GM12878 (cell line): ENCODE measurements around the gene ERVMER34-1. TPM values are rescaled to one million over a fixed set of nuclear protein-coding genes. Genes with fewer than 3 reads are reported as not detected.

ENCODE experiments used
- ATAC-seq: fragments of 200-7000 bp; cut with Tn5 transposase; 3 replicates; pipeline ENCODE4 v1.9.1; 2020; ENCODE audit warnings: mild to moderate bottlenecking, moderate library complexity
- BruUV-seq: library from RNA; stranded (reverse); fragments of 400-500 nt; replicated peaks from 2 replicates; lab custom pipeline; 2021; lab: Mats Ljungman, UMichigan
- CTCF ChIA-PET: fragments of 300-600 bp; sonication (Branson Sonifier 250); formaldehyde crosslinking; extraction: SDS; loops from one replicate; lab custom pipeline; 2021; ENCODE audit warnings: inconsistent platforms; lab: Yijun Ruan, JAX
- POLR2A ChIA-PET: fragments of 350-600 bp; formaldehyde crosslinking; extraction: SDS; loops from one replicate; lab custom pipeline; 2021; ENCODE audit warnings: inconsistent platforms; lab: Charles Lee
- RAD21 ChIA-PET: fragments of 300-600 bp; sonication (Branson Sonifier 250); formaldehyde crosslinking; loops from one replicate; lab custom pipeline; 2023; ENCODE audit warnings: antibody characterized with exemption; ENCODE audit not compliant: unreplicated experiment; lab: Charles Lee
- SMC1A ChIA-PET: fragments of 300-600 bp; sonication (Branson Sonifier 250); formaldehyde crosslinking; loops from one replicate; lab custom pipeline; 2023; ENCODE audit not compliant: unreplicated experiment, uncharacterized antibody; lab: Charles Lee
- DNase-seq: peaks from one replicate; pipeline ENCODE4 v3.0.0-alpha.2; 2011; ENCODE audit warnings: low read depth, low spot score
- FAIRE-seq: peaks from 3 replicates; lab custom pipeline; 2011; peaks lifted over from hg19 to GRCh38; lab: Jason Lieb, UNC
- H2AFZ ChIP-seq: 2 replicates; pipeline ENCODE4 v1.6.0; 2011; ENCODE audit warnings: low read depth, low read length, control low read depth; ENCODE audit not compliant: control insufficient read depth
- H3K27ac ChIP-seq: 2 replicates; pipeline ENCODE4 v1.5.1; 2011; ENCODE audit warnings: control low read depth; ENCODE audit not compliant: control insufficient read depth, insufficient read depth
- H3K27me3 ChIP-seq, 2 experiments: replicated peaks in 1 of 2; 2 replicates each; pipeline versions ENCODE4 v1.6.0 to v1.6.1; 2011; ENCODE audit warnings: low read length in 1 of 2; ENCODE audit not compliant: control insufficient read depth in 2 of 2, insufficient read depth in 2 of 2
- H3K36me3 ChIP-seq, 2 experiments: 2 replicates each; pipeline ENCODE4 v1.5.1; 2011; ENCODE audit warnings: low read length in 1 of 2; ENCODE audit not compliant: control insufficient read depth in 2 of 2, insufficient read depth in 2 of 2
- H3K4me1 ChIP-seq: 2 replicates; pipeline ENCODE4 v1.6.1; 2011; ENCODE audit warnings: mild to moderate bottlenecking, low read length, moderate library complexity, mixed read lengths; ENCODE audit not compliant: control insufficient read depth, insufficient read depth
- H3K4me2 ChIP-seq: 2 replicates; pipeline ENCODE4 v1.6.0; 2011; ENCODE audit warnings: control low read depth; ENCODE audit not compliant: control insufficient read depth, insufficient read depth
- H3K4me3 ChIP-seq: fragments of 200-600 bp; sonication (generic); 2 replicates; pipeline ENCODE4 v1.5.1; 2016
- H3K79me2 ChIP-seq: 2 replicates; pipeline ENCODE4 v1.6.0; 2011; ENCODE audit warnings: low read length; ENCODE audit not compliant: control insufficient read depth, insufficient read depth
- H3K9ac ChIP-seq: 2 replicates; pipeline ENCODE4 v1.8.0; 2011; ENCODE audit warnings: low read length, control low read depth, mixed read lengths; ENCODE audit not compliant: control insufficient read depth, insufficient read depth
- H3K9me3 ChIP-seq: replicated peaks from 3 replicates; pipeline ENCODE4 v1.5.1; 2011; ENCODE audit warnings: mild to moderate bottlenecking, low read length; ENCODE audit not compliant: control insufficient read depth, insufficient read depth
- H4K20me1 ChIP-seq: 2 replicates; pipeline ENCODE4 v1.6.0; 2011; ENCODE audit not compliant: control insufficient read depth, insufficient read depth
- BACH1 ChIP-seq: fragments of 450-650 bp; IDR thresholded peaks from 2 replicates; pipeline ENCODE4 v1.6.1; 2017; ENCODE audit warnings: mild to moderate bottlenecking, borderline replicate concordance
- BCL11A ChIP-seq: IDR thresholded peaks from 2 replicates; pipeline ENCODE4 v1.6.1; 2011; ENCODE audit warnings: low read depth, low read length
- BMI1 ChIP-seq: fragments of 450-650 bp; IDR thresholded peaks from 2 replicates; pipeline ENCODE4 v1.6.1; 2016; ENCODE audit warnings: mild to moderate bottlenecking, moderate library complexity, borderline replicate concordance
- CBX5 ChIP-seq: sonication (generic); IDR thresholded peaks from 2 replicates; pipeline ENCODE4 v1.6.1; 2016; ENCODE audit warnings: low read depth, moderate library complexity, mild to moderate bottlenecking, inconsistent platforms
- EP300 ChIP-seq, 2 experiments: fragments of 150-350 bp in 1 of 2; IDR thresholded peaks; 2 replicates each; pipeline ENCODE4 v1.6.1; 2011 to 2012; ENCODE audit warnings: low read depth in 2 of 2, low read length in 2 of 2, borderline replicate concordance in 1 of 2, improper control_type of control experiment in 1 of 2, inconsistent platforms in 1 of 2; ENCODE audit not compliant: control insufficient read depth in 1 of 2
- FOS ChIP-seq: IDR thresholded peaks from 3 replicates; pipeline ENCODE4 v1.6.1; 2011; ENCODE audit warnings: borderline replicate concordance; ENCODE audit not compliant: insufficient read length; ENCODE audit errors: extremely low read depth
- JUND ChIP-seq: IDR thresholded peaks from 2 replicates; pipeline ENCODE4 v1.6.1; 2012; ENCODE audit warnings: low read depth, mild to moderate bottlenecking, low read length, improper control_type of control experiment, moderate library complexity
- KAT2A ChIP-seq: conservative IDR thresholded peaks from 2 replicates; pipeline ENCODE4 v1.6.1; 2011; ENCODE audit warnings: low read depth, low read length; ENCODE audit not compliant: control insufficient read depth
- KLF5 ChIP-seq: fragments of 450-650 bp; IDR thresholded peaks from 2 replicates; pipeline ENCODE4 v1.6.1; 2014; ENCODE audit warnings: mild to moderate bottlenecking; ENCODE audit not compliant: partially characterized antibody
- LARP7 ChIP-seq: fragments of 450-650 bp; IDR thresholded peaks from 2 replicates; pipeline ENCODE4 v1.6.1; 2017; ENCODE audit warnings: mild to moderate bottlenecking
- MXI1 ChIP-seq: fragments of 150-350 bp; IDR thresholded peaks from 2 replicates; pipeline ENCODE4 v1.6.1; 2011; ENCODE audit warnings: low read depth, mild to moderate bottlenecking, inconsistent platforms, low read length, improper control_type of control experiment
- MYB ChIP-seq: fragments of 150-350 bp; IDR thresholded peaks from 2 replicates; pipeline ENCODE4 v1.6.1; 2014; ENCODE audit warnings: mild to moderate bottlenecking, low read depth, low read length, borderline replicate concordance
- RAD51 ChIP-seq: fragments of 450-650 bp; IDR thresholded peaks from 2 replicates; pipeline ENCODE4 v1.6.1; 2016; ENCODE audit warnings: moderate library complexity, mild to moderate bottlenecking, inconsistent platforms
- RELA ChIP-seq: fragments of 450-650 bp; IDR thresholded peaks from 2 replicates; pipeline ENCODE4 v1.8.0; 2014; ENCODE audit warnings: borderline replicate concordance; ENCODE audit not compliant: partially characterized antibody
- SUZ12 ChIP-seq: fragments of 200-600 bp; sonication (generic); IDR thresholded peaks from one replicate; pipeline ENCODE4 v1.6.1; 2018; ENCODE audit warnings: antibody characterized with exemption, mild to moderate bottlenecking; ENCODE audit not compliant: unreplicated experiment
- YBX1 ChIP-seq: fragments of 450-650 bp; IDR thresholded peaks from 2 replicates; pipeline ENCODE4 v1.6.1; 2016; ENCODE audit warnings: antibody characterized with exemption
- WGBS: methylation state at CpG from one replicate; pipeline ENCODE4 v1.1.6; 2016; ENCODE audit warnings: low lambda C conversion rate; ENCODE audit not compliant: insufficient replicate concordance, insufficient coverage; ENCODE audit errors: missing lambda C conversion rate; 5-methylcytosine and 5-hydroxymethylcytosine counted together
- in situ Hi-C: fragments of 300-500 bp; cut with MboI; formaldehyde crosslinking; loops from 9 replicates; pipeline ENCODE4 v1.14.3; 2018; ENCODE audit warnings: mixed read lengths
- intact Hi-C: fragments of 100-400 bp; cut with micrococcal nuclease; formaldehyde crosslinking; loops from one replicate; pipeline ENCODE4 v1.14.2; 2022; ENCODE audit not compliant: unreplicated experiment
- polyA plus RNA-seq, 11 experiments: library from polyadenylated mRNA; depleted of rRNA in 4 of 11; unstranded in 6 of 11; stranded (reverse) in 5 of 11; fragments of >200 nt; fragmentation: Nextera tagmentation in 4 of 11; fragmentation: Illumina TruSeq in 1 of 11; extraction: Ambion mirVana in 4 of 11; extraction: Trizol in 1 of 11; gene quantifications; 1 replicate in 1 of 11; 2 replicates in 10 of 11; pipeline versions ENCODE4 v1.2.1 to v1.2.3, GENCODE V29; 2011 to 2016; ENCODE audit warnings: inconsistent platforms in 2 of 11, missing spikeins in 2 of 11, low read depth in 1 of 11
- total RNA-seq, 4 experiments: library from RNA; depleted of rRNA in 3 of 4; stranded (reverse); fragments of >200 nt in 3 of 4; fragmentation: Illumina TruSeq in 1 of 4; extraction: Trizol in 1 of 4; gene quantifications; 2 replicates each; pipeline versions ENCODE4 v1.2.1 to v1.2.3, GENCODE V29; 2013 to 2021
- TF ChIP-seq, protein P1 (sequence below): fragments of 450-650 bp; IDR thresholded peaks from 2 replicates; pipeline ENCODE4 v1.6.1; 2016; ENCODE audit warnings: mild to moderate bottlenecking
- TF ChIP-seq, protein P2 (sequence below): fragments of 450-650 bp; IDR thresholded peaks from 2 replicates; pipeline ENCODE4 v1.6.1; 2017; ENCODE audit warnings: mild to moderate bottlenecking, low read depth, inconsistent platforms; ENCODE audit not compliant: poor library complexity, severe bottlenecking
- TF ChIP-seq, protein P3 (sequence below): IDR thresholded peaks from 2 replicates; pipeline ENCODE4 v1.6.1; 2012; ENCODE audit warnings: mild to moderate bottlenecking, low read depth, low read length

The ERVMER34-1 gene
- total and polyA plus RNA-seq, 10 of the 15 experiments (the other 5 are each of a cell fraction or from before 2014, with no cell fraction given): not detected

DNA sequence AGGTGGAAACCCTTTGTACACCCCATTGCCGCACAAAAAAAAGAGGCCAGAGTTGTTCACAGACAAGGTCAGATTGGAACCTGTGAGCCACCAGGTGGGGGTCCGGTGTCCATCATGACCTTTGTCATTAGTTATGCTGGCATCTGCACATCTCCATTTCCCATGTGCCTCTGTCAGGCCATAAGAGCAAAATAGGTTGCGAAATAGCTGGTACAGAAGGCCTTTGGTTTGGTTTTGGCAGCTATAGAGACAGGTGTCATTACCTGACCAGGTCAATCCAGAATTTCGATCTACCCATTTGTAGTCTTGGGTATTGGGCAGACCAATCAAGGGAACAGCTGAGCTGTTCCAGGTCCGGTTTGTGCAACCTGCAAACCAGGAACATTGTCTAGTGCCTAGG is 6.6 kb downstream of the ERVMER34-1 start:
- ChIA-PET POLR2A (no interaction called here), RAD21 (no interaction called here), CTCF (no interaction called here), SMC1A (no interaction called here)
- TF ChIP-seq SUZ12 (no peak), LARP7 (no peak), BCL11A (no peak), MYB (no peak), FOS (no peak), EP300 (IDR thresholded peaks at IDR 0.05; ENCODE audit: borderline replicate concordance in 1 of 2, control insufficient read depth in 1 of 2, low read depth in 2 of 2, low read length in 2 of 2) (no peak), BACH1 (no peak), RAD51 (no peak), BMI1 (no peak), KAT2A (no peak), CBX5 (no peak), MXI1 (no peak), JUND (no peak), YBX1 (no peak), RELA (no peak), KLF5 (no peak)
- TF ChIP-seq, protein P1, sequence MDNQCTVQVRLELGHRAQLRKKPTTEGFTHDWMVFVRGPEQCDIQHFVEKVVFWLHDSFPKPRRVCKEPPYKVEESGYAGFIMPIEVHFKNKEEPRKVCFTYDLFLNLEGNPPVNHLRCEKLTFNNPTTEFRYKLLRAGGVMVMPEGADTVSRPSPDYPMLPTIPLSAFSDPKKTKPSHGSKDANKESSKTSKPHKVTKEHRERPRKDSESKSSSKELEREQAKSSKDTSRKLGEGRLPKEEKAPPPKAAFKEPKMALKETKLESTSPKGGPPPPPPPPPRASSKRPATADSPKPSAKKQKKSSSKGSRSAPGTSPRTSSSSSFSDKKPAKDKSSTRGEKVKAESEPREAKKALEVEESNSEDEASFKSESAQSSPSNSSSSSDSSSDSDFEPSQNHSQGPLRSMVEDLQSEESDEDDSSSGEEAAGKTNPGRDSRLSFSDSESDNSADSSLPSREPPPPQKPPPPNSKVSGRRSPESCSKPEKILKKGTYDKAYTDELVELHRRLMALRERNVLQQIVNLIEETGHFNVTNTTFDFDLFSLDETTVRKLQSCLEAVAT: no peak
- TF ChIP-seq, protein P2, sequence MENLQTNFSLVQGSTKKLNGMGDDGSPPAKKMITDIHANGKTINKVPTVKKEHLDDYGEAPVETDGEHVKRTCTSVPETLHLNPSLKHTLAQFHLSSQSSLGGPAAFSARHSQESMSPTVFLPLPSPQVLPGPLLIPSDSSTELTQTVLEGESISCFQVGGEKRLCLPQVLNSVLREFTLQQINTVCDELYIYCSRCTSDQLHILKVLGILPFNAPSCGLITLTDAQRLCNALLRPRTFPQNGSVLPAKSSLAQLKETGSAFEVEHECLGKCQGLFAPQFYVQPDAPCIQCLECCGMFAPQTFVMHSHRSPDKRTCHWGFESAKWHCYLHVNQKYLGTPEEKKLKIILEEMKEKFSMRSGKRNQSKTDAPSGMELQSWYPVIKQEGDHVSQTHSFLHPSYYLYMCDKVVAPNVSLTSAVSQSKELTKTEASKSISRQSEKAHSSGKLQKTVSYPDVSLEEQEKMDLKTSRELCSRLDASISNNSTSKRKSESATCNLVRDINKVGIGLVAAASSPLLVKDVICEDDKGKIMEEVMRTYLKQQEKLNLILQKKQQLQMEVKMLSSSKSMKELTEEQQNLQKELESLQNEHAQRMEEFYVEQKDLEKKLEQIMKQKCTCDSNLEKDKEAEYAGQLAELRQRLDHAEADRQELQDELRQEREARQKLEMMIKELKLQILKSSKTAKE: no peak
- TF ChIP-seq, protein P3, sequence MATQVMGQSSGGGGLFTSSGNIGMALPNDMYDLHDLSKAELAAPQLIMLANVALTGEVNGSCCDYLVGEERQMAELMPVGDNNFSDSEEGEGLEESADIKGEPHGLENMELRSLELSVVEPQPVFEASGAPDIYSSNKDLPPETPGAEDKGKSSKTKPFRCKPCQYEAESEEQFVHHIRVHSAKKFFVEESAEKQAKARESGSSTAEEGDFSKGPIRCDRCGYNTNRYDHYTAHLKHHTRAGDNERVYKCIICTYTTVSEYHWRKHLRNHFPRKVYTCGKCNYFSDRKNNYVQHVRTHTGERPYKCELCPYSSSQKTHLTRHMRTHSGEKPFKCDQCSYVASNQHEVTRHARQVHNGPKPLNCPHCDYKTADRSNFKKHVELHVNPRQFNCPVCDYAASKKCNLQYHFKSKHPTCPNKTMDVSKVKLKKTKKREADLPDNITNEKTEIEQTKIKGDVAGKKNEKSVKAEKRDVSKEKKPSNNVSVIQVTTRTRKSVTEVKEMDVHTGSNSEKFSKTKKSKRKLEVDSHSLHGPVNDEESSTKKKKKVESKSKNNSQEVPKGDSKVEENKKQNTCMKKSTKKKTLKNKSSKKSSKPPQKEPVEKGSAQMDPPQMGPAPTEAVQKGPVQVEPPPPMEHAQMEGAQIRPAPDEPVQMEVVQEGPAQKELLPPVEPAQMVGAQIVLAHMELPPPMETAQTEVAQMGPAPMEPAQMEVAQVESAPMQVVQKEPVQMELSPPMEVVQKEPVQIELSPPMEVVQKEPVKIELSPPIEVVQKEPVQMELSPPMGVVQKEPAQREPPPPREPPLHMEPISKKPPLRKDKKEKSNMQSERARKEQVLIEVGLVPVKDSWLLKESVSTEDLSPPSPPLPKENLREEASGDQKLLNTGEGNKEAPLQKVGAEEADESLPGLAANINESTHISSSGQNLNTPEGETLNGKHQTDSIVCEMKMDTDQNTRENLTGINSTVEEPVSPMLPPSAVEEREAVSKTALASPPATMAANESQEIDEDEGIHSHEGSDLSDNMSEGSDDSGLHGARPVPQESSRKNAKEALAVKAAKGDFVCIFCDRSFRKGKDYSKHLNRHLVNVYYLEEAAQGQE: no peak
- no peak overlapping the region for H3K27ac ChIP-seq
- 47% methylated on average over 5 of the region's 5 CpGs for WGBS
- BruUV-seq: no TSS peak
- H3K9me3 ChIP-seq: no peaks in the 10 kb centered on the region; the same call in 2 of the 3 replicates
- FAIRE-seq: no peak
- intact Hi-C loops (no loop called here), in situ Hi-C loops (no loop called here)
- no peak overlapping the region for H3K4me2 ChIP-seq
- H3K27me3 ChIP-seq: no peaks in the 10 kb centered on the region
- H2AFZ ChIP-seq: no peak overlapping the region
- no peaks in the 10 kb centered on the region for H4K20me1 ChIP-seq
- no peak overlapping the region for H3K4me3 ChIP-seq
- H3K9ac ChIP-seq: no peak overlapping the region
- no peaks in the 10 kb centered on the region for H3K79me2 ChIP-seq
- DNase-seq: no peak
- H3K36me3 ChIP-seq: no peaks in the 10 kb centered on the region
- ATAC-seq: no peak
- H3K4me1 ChIP-seq: peaks cover 16% of the 10 kb centered on the region
